H9 (cell line): Measurements from ENCODE around the gene FAM83E. TPM values are rescaled to one million over a fixed set of nuclear protein-coding genes. Genes with fewer than 3 reads are reported as not detected.

Source experiments
- DNase-seq: peaks from one replicate; pipeline ENCODE4 v3.0.0-alpha.2; 2017
- H2AFZ ChIP-seq: one replicate; pipeline ENCODE4 v1.6.1; 2013; ENCODE audit warnings: mild to moderate bottlenecking, low read length, control low read depth, moderate library complexity
- H2AK5ac ChIP-seq: 2 replicates; pipeline ENCODE4 v1.6.1; 2013; ENCODE audit warnings: low read length, control low read depth, mixed read lengths; ENCODE audit not compliant: insufficient read length
- H2BK120ac ChIP-seq: one replicate; pipeline ENCODE4 v1.6.1; 2013; ENCODE audit warnings: low read depth, mild to moderate bottlenecking, low read length, control low read depth, inconsistent platforms; ENCODE audit not compliant: poor library complexity, severe bottlenecking
- H2BK12ac ChIP-seq: 2 replicates; pipeline ENCODE4 v1.6.1; 2013; ENCODE audit warnings: low read length, control low read depth, mixed read lengths, low read depth; ENCODE audit not compliant: insufficient read length
- H2BK15ac ChIP-seq: 2 replicates; pipeline ENCODE4 v1.6.1; 2013; ENCODE audit warnings: low read depth, low read length, control low read depth
- H2BK20ac ChIP-seq: one replicate; pipeline ENCODE4 v1.6.1; 2013; ENCODE audit warnings: low read depth, mild to moderate bottlenecking, low read length, control low read depth, inconsistent platforms; ENCODE audit not compliant: poor library complexity, severe bottlenecking
- H2BK5ac ChIP-seq: 2 replicates; pipeline ENCODE4 v1.6.1; 2013; ENCODE audit warnings: low read length, control low read depth, mixed read lengths; ENCODE audit not compliant: insufficient read length
- H3K14ac ChIP-seq: 2 replicates; pipeline ENCODE4 v1.6.1; 2013; ENCODE audit warnings: low read length, control low read depth; ENCODE audit not compliant: insufficient read depth
- H3K18ac ChIP-seq: 2 replicates; pipeline ENCODE4 v1.6.1; 2013; ENCODE audit warnings: low read depth, mild to moderate bottlenecking, mixed read lengths, low read length, control low read depth; ENCODE audit not compliant: insufficient read length
- H3K23ac ChIP-seq: 2 replicates; pipeline ENCODE4 v1.6.1; 2013; ENCODE audit warnings: low read length, control low read depth, mixed read lengths, low read depth; ENCODE audit not compliant: insufficient read length
- H3K23me2 ChIP-seq: 2 replicates; pipeline ENCODE4 v1.6.1; 2013; ENCODE audit warnings: low read depth, mild to moderate bottlenecking, mixed read lengths, low read length, control low read depth; ENCODE audit not compliant: insufficient read length, poor library complexity, severe bottlenecking
- H3K27ac ChIP-seq: 2 replicates; pipeline ENCODE4 v1.5.1; 2013; ENCODE audit warnings: low read length, control low read depth, mixed read lengths, low read depth; ENCODE audit not compliant: insufficient read length
- H3K27me3 ChIP-seq: 2 replicates; pipeline ENCODE4 v1.6.1; 2013; ENCODE audit warnings: low read length, control low read depth, inconsistent platforms; ENCODE audit not compliant: insufficient read depth
- H3K4ac ChIP-seq: 2 replicates; pipeline ENCODE4 v1.6.1; 2013; ENCODE audit warnings: low read depth, mild to moderate bottlenecking, control low read depth, inconsistent platforms, low read length, moderate library complexity
- H3K4me1 ChIP-seq: 2 replicates; pipeline ENCODE4 v1.6.1; 2013; ENCODE audit warnings: low read length, control low read depth, inconsistent platforms; ENCODE audit not compliant: insufficient read depth
- H3K4me2 ChIP-seq: 2 replicates; pipeline ENCODE4 v1.6.1; 2013; ENCODE audit warnings: low read length, control low read depth, mixed read lengths; ENCODE audit not compliant: insufficient read length, insufficient read depth
- H3K56ac ChIP-seq: 2 replicates; pipeline ENCODE4 v1.6.1; 2013; ENCODE audit warnings: low read depth, mild to moderate bottlenecking, mixed read lengths, low read length, control low read depth; ENCODE audit not compliant: insufficient read length
- H3K79me1 ChIP-seq: 2 replicates; pipeline ENCODE4 v1.6.1; 2013; ENCODE audit warnings: low read depth, mild to moderate bottlenecking, moderate library complexity, low read length, control low read depth, inconsistent platforms; ENCODE audit not compliant: insufficient read depth, poor library complexity, severe bottlenecking
- H3K79me2 ChIP-seq: 2 replicates; pipeline ENCODE4 v1.6.1; 2013; ENCODE audit warnings: low read length, control low read depth, inconsistent platforms; ENCODE audit not compliant: insufficient read depth
- H3K9ac ChIP-seq: 2 replicates; pipeline ENCODE4 v1.6.1; 2013; ENCODE audit warnings: low read length, control low read depth, mixed read lengths; ENCODE audit not compliant: insufficient read length; ENCODE audit errors: extremely low read depth
- H3K9me3 ChIP-seq: one replicate; pipeline ENCODE4 v1.6.1; 2013; ENCODE audit warnings: low read depth, low read length, inconsistent platforms; ENCODE audit not compliant: control insufficient read depth
- H3T11ph ChIP-seq: one replicate; pipeline ENCODE4 v1.6.1; 2013; ENCODE audit warnings: mild to moderate bottlenecking, low read length, control low read depth, inconsistent platforms
- H4K20me1 ChIP-seq: one replicate; pipeline ENCODE4 v1.6.1; 2013; ENCODE audit not compliant: control insufficient read depth, insufficient read length, insufficient read depth
- H4K5ac ChIP-seq: 2 replicates; pipeline ENCODE4 v1.6.1; 2013; ENCODE audit warnings: low read depth, mild to moderate bottlenecking, mixed read lengths, low read length, control low read depth; ENCODE audit not compliant: insufficient read length
- H4K8ac ChIP-seq: replicated peaks from 2 replicates; pipeline ENCODE4 v1.6.1; 2013; ENCODE audit warnings: low read length, control low read depth, mixed read lengths, low read depth; ENCODE audit not compliant: insufficient read length
- H4K91ac ChIP-seq: 2 replicates; pipeline ENCODE4 v1.6.1; 2013; ENCODE audit warnings: low read depth, mild to moderate bottlenecking, moderate library complexity, mixed read lengths, low read length, control low read depth; ENCODE audit not compliant: insufficient read length
- H3K27ac Mint-ChIP-seq, 3 experiments: 2 replicates in 2 of 3; 3 replicates in 1 of 3; pipeline ENCODE4 v1.8.0; 2020 to 2021; ENCODE audit warnings: mixed read lengths in 3 of 3, mild to moderate bottlenecking in 1 of 3, moderate library complexity in 1 of 3
- H3K27me3 Mint-ChIP-seq: 2 replicates; pipeline ENCODE4 v1.8.0; 2021; ENCODE audit warnings: low read depth, mild to moderate bottlenecking, moderate library complexity, mixed read lengths
- H3K36me3 Mint-ChIP-seq, 3 experiments: 2 replicates in 2 of 3; 3 replicates in 1 of 3; pipeline ENCODE4 v1.8.0; 2020 to 2021; ENCODE audit warnings: low read depth in 3 of 3, mixed read lengths in 3 of 3; ENCODE audit not compliant: insufficient read depth in 1 of 3
- H3K4me1 Mint-ChIP-seq, 2 experiments: 2 replicates each; pipeline ENCODE4 v1.8.0; 2020; ENCODE audit warnings: mixed read lengths in 2 of 2
- H3K4me3 Mint-ChIP-seq, 2 experiments: 2 replicates in 1 of 2; 3 replicates in 1 of 2; pipeline ENCODE4 v1.8.0; 2020 to 2021; ENCODE audit warnings: mild to moderate bottlenecking in 2 of 2, mixed read lengths in 2 of 2, moderate library complexity in 1 of 2
- H3K9me3 Mint-ChIP-seq, 2 experiments: 2 replicates in 1 of 2; 3 replicates in 1 of 2; pipeline ENCODE4 v1.8.0; 2020; ENCODE audit warnings: mild to moderate bottlenecking in 2 of 2, mixed read lengths in 2 of 2, moderate library complexity in 1 of 2
- WGBS: extraction: QIAGEN DNeasy Blood & Tissue Kit; methylation state at CpG from one replicate; pipeline ENCODE4 v1.1.7; 2013; ENCODE audit warnings: missing lambda C conversion rate, low lambda C conversion rate, mixed read lengths; ENCODE audit not compliant: insufficient read length; ENCODE audit errors: extremely low coverage; 5-methylcytosine and 5-hydroxymethylcytosine counted together
- total RNA-seq: library from RNA; stranded (reverse); gene quantifications from 2 replicates; pipeline ENCODE4 v1.2.1, GENCODE V29; 2021
- TF ChIP-seq, protein P1 (sequence below): fragments of 200-600 bp; sonication (generic); conservative IDR thresholded peaks from 3 replicates; pipeline ENCODE4 v1.8.0; 2021; ENCODE audit warnings: antibody characterized with exemption, mild to moderate bottlenecking

Gene FAM83E
- total RNA-seq, 1 experiment from 2014 or later = 9.2 TPM

GRCh38 chr19:48603850-48604249 lies 11.0 kb downstream of the FAM83E start:
- Histone ChIP-seq H3K23me2 (no peaks in the 10 kb centered on the region), H3K27me3 (no peaks in the 10 kb centered on the region), H2BK5ac (no peak overlapping the region), H3K9me3 (no peaks in the 10 kb centered on the region), H3K14ac (no peak overlapping the region), H3K56ac (no peak overlapping the region), H4K91ac (no peak overlapping the region), H4K5ac (no peak overlapping the region), H3T11ph (no peak overlapping the region), H2BK15ac (no peak overlapping the region), H3K4ac (no peak overlapping the region), H3K4me2 (no peak overlapping the region), H3K79me2 (no peaks in the 10 kb centered on the region), H3K9ac (no peak overlapping the region), H2BK12ac (no peak overlapping the region), H2BK120ac (no peak overlapping the region), H3K27ac (no peak overlapping the region), H3K79me1 (no peaks in the 10 kb centered on the region), H3K18ac (no peak overlapping the region), H4K20me1 (no peaks in the 10 kb centered on the region), H2BK20ac (no peak overlapping the region), H3K4me1 (no peaks in the 10 kb centered on the region), H2AFZ (no peak overlapping the region), H4K8ac (no peak overlapping the region), H3K23ac (no peak overlapping the region), H2AK5ac (no peak overlapping the region)
- DNase-seq = no peak
- Mint-ChIP-seq H3K27me3 (no peaks in the 10 kb centered on the region), H3K4me3 (no peak overlapping the region), H3K9me3 (no peaks in the 10 kb centered on the region), H3K4me1 (peaks cover 0 to 6% of the 10 kb centered on the region in 2 experiments; a peak in 1 of 4 replicates), H3K36me3 (peaks cover 0 to 2% (median 0%) of the 10 kb centered on the region in 3 experiments; a peak in 1 of 7 replicates), H3K27ac (no peak overlapping the region; a peak in 1 of 7 replicates)
- TF ChIP-seq, protein P1, sequence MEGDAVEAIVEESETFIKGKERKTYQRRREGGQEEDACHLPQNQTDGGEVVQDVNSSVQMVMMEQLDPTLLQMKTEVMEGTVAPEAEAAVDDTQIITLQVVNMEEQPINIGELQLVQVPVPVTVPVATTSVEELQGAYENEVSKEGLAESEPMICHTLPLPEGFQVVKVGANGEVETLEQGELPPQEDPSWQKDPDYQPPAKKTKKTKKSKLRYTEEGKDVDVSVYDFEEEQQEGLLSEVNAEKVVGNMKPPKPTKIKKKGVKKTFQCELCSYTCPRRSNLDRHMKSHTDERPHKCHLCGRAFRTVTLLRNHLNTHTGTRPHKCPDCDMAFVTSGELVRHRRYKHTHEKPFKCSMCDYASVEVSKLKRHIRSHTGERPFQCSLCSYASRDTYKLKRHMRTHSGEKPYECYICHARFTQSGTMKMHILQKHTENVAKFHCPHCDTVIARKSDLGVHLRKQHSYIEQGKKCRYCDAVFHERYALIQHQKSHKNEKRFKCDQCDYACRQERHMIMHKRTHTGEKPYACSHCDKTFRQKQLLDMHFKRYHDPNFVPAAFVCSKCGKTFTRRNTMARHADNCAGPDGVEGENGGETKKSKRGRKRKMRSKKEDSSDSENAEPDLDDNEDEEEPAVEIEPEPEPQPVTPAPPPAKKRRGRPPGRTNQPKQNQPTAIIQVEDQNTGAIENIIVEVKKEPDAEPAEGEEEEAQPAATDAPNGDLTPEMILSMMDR = no peak
- no CpG with 5 or more reads among the region's 9 CpGs for WGBS
